ENCODE data around the gene OXCT1. TPM values are rescaled to one million over a fixed set of nuclear protein-coding genes. Genes with fewer than 3 reads are reported as not detected.

Gene OXCT1
- total and polyA plus RNA-seq, 9 of the 15 experiments (the other 6 are each of a cell fraction or from before 2014, with no cell fraction given): 24.7 to 61.2 (median 41.9) TPM

DNA sequence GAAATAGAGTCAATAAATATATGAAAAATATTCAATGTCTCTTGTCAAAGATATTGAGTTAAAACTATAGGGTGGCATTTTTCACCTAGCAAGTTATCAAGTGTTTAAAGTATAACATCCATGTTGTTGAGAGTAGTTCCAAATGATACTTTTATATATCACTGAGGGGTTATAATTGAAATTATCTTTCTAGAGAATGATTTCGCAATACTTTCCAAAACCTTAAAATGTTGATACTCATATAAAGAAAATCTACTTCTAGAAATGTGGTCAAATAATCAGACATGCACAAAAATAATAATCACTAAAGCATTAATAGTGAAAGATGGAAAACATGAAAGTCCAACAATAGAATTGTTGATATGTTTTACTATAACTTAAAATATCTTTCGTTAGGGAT lies 50.1 kb downstream of the OXCT1 start (continued):
- TF ChIP-seq, protein P1, sequence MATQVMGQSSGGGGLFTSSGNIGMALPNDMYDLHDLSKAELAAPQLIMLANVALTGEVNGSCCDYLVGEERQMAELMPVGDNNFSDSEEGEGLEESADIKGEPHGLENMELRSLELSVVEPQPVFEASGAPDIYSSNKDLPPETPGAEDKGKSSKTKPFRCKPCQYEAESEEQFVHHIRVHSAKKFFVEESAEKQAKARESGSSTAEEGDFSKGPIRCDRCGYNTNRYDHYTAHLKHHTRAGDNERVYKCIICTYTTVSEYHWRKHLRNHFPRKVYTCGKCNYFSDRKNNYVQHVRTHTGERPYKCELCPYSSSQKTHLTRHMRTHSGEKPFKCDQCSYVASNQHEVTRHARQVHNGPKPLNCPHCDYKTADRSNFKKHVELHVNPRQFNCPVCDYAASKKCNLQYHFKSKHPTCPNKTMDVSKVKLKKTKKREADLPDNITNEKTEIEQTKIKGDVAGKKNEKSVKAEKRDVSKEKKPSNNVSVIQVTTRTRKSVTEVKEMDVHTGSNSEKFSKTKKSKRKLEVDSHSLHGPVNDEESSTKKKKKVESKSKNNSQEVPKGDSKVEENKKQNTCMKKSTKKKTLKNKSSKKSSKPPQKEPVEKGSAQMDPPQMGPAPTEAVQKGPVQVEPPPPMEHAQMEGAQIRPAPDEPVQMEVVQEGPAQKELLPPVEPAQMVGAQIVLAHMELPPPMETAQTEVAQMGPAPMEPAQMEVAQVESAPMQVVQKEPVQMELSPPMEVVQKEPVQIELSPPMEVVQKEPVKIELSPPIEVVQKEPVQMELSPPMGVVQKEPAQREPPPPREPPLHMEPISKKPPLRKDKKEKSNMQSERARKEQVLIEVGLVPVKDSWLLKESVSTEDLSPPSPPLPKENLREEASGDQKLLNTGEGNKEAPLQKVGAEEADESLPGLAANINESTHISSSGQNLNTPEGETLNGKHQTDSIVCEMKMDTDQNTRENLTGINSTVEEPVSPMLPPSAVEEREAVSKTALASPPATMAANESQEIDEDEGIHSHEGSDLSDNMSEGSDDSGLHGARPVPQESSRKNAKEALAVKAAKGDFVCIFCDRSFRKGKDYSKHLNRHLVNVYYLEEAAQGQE (IDR thresholded peaks at IDR 0.05; ENCODE audit: borderline replicate concordance): no peak
- TF ChIP-seq, protein P1 (CRISPR knock-in tag; IDR thresholded peaks at IDR 0.05; ENCODE audit: low read depth): no peak
- TF ChIP-seq HNRNPL (IDR thresholded peaks at IDR 0.05; ENCODE audit: low read depth, low read length): no peak
- TF ChIP-seq MTA2 (IDR thresholded peaks at IDR 0.05; ENCODE audit: low read depth): no peak
- TF ChIP-seq ZNF41 (CRISPR knock-in tag; conservative IDR thresholded peaks at IDR 0.05): no peak
- no peak for TF ChIP-seq USF1 (CRISPR knock-in tag; IDR thresholded peaks at IDR 0.05)
- TF ChIP-seq NEUROD1 (IDR thresholded peaks at IDR 0.05; ENCODE audit: borderline replicate concordance, low read depth, low read length, partially characterized antibody): no peak
- TF ChIP-seq IFI16 (CRISPR knock-in tag; IDR thresholded peaks at IDR 0.05): no peak
- no peak for TF ChIP-seq ETV5 (CRISPR knock-in tag; IDR thresholded peaks at IDR 0.05; ENCODE audit: low read depth)
- no peak for TF ChIP-seq ZNF146 (CRISPR knock-in tag; IDR thresholded peaks at IDR 0.05; ENCODE audit: unreplicated experiment)
- TF ChIP-seq CEBPB (tag; IDR thresholded peaks at IDR 0.05): peak; percentile 96
- no peak for TF ChIP-seq CEBPG (CRISPR knock-in tag; IDR thresholded peaks at IDR 0.05)
- TF ChIP-seq CEBPG (tag; conservative IDR thresholded peaks at IDR 0.05 in 1 of 2, IDR thresholded peaks at IDR 0.05 in 1 of 2): peak; percentile 64 to 98
- no peak for TF ChIP-seq ZBED1 (IDR thresholded peaks at IDR 0.05)
- TF ChIP-seq TSC22D4 (tag; IDR thresholded peaks at IDR 0.05): no peak
- TF ChIP-seq L3MBTL2 (IDR thresholded peaks at IDR 0.05): no peak
- no peak for TF ChIP-seq HIVEP1 (CRISPR knock-in tag; IDR thresholded peaks at IDR 0.05)
- no peak for TF ChIP-seq CEBPZ (IDR thresholded peaks at IDR 0.05; ENCODE audit: borderline replicate concordance, low read depth, low read length)
- TF ChIP-seq CCAR2 (IDR thresholded peaks at IDR 0.05; ENCODE audit: low read depth, low read length): no peak

Data from K562 (cell line).